ENCODE data around the gene DNAH8.
A peak's percentile ranks its signal among the peaks of the same experiment; 100 is the strongest.

DNAH8 gene

DNA sequence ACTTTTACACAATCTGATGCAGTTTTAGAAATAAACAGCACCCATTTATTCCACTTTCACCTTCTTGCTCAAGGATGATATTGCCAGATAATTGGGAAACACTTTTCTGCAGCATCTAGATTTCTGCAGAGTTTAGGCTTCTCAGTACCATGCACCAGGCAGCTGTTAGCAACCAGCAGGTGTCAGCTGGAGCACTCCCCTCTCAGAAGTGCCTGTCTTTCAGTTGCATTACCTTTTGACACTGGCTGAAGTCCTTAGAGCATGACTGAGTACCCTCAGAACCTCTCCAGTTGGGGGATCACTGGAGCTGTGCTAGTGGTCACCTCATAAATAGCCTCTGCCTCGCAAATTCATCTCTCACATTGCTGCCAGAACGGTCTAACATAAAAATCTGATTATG lies 91.2 kb downstream of the DNAH8 start:
- no peak for DNase-seq
- no peak overlapping the region for H3K27ac ChIP-seq
- in situ Hi-C loops (cut with HindIII; ENCODE audit: low pct_ligation_motif_present, low sequenced_read_pairs) = no loop called here
- no peaks in the 10 kb centered on the region for H3K27me3 ChIP-seq (replicated peaks)
- no peaks in the 10 kb centered on the region for H3K36me3 ChIP-seq (replicated peaks)
- TF ChIP-seq, protein P1, sequence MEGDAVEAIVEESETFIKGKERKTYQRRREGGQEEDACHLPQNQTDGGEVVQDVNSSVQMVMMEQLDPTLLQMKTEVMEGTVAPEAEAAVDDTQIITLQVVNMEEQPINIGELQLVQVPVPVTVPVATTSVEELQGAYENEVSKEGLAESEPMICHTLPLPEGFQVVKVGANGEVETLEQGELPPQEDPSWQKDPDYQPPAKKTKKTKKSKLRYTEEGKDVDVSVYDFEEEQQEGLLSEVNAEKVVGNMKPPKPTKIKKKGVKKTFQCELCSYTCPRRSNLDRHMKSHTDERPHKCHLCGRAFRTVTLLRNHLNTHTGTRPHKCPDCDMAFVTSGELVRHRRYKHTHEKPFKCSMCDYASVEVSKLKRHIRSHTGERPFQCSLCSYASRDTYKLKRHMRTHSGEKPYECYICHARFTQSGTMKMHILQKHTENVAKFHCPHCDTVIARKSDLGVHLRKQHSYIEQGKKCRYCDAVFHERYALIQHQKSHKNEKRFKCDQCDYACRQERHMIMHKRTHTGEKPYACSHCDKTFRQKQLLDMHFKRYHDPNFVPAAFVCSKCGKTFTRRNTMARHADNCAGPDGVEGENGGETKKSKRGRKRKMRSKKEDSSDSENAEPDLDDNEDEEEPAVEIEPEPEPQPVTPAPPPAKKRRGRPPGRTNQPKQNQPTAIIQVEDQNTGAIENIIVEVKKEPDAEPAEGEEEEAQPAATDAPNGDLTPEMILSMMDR (IDR thresholded peaks at IDR 0.05; ENCODE audit: low read depth, low read length, missing control alignments) = no peak
- no peak overlapping the region for H3K4me3 ChIP-seq (ENCODE audit: low read depth, low read length)

DNA sequence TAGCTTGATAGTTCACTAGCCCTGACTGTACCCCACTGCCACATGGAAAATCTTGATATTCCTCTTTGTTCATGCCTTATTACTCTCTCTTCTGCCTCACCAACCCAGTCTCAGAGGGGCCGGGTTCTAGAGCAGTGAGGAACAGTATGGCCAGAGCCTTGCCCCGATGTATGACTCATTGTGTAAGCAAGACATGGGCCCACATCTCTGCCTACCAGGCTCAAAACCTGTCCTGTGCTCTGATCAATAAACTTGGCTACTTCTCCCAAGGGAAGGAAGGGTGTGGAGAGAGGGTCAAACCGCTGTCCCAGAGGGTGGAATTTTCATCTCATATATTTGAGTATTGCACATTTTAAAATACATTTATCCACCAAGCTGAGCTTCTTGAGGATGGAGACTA lies 91.7 kb downstream of the DNAH8 start:
- H3K27ac ChIP-seq = no peak overlapping the region

DNA sequence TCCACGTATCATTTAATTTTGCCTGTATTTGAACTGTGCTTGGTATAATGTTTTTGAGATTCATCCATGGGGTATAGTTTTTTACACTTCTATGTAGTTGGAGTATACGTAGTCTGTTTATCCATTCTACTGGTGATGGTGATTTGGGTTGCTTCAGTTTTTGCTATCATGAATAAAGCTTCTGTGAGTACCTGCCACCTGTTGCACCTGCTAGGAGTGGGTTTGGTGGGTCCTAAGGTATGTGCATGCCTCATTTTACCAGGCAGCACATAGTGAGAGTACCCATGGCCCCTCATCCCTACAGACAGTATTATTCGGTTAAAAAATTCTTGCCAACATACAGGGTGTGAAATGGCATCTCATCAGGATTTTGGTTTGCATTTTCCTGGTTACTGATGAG lies 92.9 kb downstream of the DNAH8 start:
- TF ChIP-seq, protein P1 (IDR thresholded peaks at IDR 0.05; ENCODE audit: low read depth, low read length, missing control alignments) = no peak
- DNase-seq = no peak
- no peaks in the 10 kb centered on the region for H3K27me3 ChIP-seq (replicated peaks)
- in situ Hi-C loops (cut with HindIII; ENCODE audit: low pct_ligation_motif_present, low sequenced_read_pairs) = no loop called here
- no peak overlapping the region for H3K27ac ChIP-seq
- no peak overlapping the region for H3K4me3 ChIP-seq (ENCODE audit: low read depth, low read length)
- H3K36me3 ChIP-seq (replicated peaks) = no peaks in the 10 kb centered on the region

More for the DNA sequence above, 91.7 kb downstream of the DNAH8 start:
- DNase-seq = no peak
- in situ Hi-C loops (cut with HindIII; ENCODE audit: low pct_ligation_motif_present, low sequenced_read_pairs) = no loop called here
- no peak overlapping the region for H3K4me3 ChIP-seq (ENCODE audit: low read depth, low read length)
- TF ChIP-seq, protein P1 (IDR thresholded peaks at IDR 0.05; ENCODE audit: low read depth, low read length, missing control alignments) = no peak
- H3K36me3 ChIP-seq (replicated peaks) = no peaks in the 10 kb centered on the region
- no peaks in the 10 kb centered on the region for H3K27me3 ChIP-seq (replicated peaks)

DNA sequence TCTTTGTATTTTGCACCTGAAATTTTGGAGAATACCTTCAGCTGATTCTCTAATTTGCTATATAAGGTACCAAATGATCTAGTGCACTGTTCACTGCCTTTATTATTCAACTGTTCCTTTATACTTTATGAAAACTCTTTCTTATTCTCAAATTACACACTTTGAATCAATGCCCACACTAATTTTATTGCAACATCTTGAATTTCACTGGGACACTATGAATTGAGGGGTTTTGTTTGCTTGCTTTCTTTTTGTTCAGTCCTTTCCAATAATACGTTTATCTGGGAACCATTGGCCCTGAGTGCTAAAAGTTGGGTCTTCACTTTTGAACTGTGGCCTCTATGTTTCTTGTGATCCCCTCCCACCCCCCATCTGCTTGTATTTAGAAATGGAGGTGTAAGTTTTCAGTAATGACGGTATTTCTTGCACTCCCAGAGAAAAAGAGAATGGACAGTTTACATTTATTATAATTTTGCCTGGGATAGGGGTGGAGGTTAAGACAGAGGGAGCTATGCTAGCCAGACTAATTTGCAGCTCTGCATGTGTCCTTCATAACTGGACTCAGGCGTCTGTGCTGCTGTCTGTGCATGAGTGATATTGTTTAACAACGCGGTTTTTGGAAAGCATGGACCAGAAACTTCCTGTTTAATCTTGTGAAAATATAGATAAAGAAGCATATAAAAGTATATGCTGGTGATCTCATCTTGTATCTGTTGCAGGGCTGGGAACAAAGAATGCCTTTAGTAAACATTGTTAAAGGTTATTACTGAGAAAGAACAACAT lies 98.1 kb downstream of the DNAH8 start:
- H3K27me3 ChIP-seq (replicated peaks) = no peaks in the 10 kb centered on the region
- in situ Hi-C loops (cut with HindIII; ENCODE audit: low pct_ligation_motif_present, low sequenced_read_pairs) = no loop called here
- no peak overlapping the region for H3K4me3 ChIP-seq (ENCODE audit: low read depth, low read length)
- no peaks in the 10 kb centered on the region for H3K36me3 ChIP-seq (replicated peaks)
- no peak overlapping the region for H3K27ac ChIP-seq
- TF ChIP-seq, protein P1 (IDR thresholded peaks at IDR 0.05; ENCODE audit: low read depth, low read length, missing control alignments) = no peak
- peak; percentile 53 for DNase-seq

DNA sequence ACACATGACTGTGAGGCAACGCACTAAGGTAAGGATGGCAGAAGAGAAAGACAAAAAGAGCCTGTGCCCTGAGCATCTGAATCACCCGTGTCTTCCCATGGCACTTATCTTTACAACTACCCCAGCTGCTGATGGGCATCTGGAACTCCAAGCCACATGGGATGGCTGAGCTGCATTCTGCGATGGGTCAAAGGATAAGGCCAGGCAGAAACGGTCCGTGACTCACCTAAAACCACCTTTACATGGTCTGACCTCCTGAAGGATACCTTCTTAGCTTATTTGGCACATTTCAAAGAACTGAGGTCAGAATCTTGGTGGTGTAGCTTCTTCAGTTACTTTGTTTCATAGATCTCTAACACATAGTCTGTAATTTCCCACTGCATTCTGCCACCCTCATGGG lies 99.7 kb downstream of the DNAH8 start:
- Histone ChIP-seq H3K27ac (no peak overlapping the region), H3K4me3 (ENCODE audit: low read depth, low read length) (no peak overlapping the region), H3K27me3 (replicated peaks) (no peaks in the 10 kb centered on the region), H3K36me3 (replicated peaks) (no peaks in the 10 kb centered on the region)
- in situ Hi-C loops (cut with HindIII; ENCODE audit: low pct_ligation_motif_present, low sequenced_read_pairs) = no loop called here
- no peak for DNase-seq
- TF ChIP-seq, protein P1 (IDR thresholded peaks at IDR 0.05; ENCODE audit: low read depth, low read length, missing control alignments) = no peak

DNA sequence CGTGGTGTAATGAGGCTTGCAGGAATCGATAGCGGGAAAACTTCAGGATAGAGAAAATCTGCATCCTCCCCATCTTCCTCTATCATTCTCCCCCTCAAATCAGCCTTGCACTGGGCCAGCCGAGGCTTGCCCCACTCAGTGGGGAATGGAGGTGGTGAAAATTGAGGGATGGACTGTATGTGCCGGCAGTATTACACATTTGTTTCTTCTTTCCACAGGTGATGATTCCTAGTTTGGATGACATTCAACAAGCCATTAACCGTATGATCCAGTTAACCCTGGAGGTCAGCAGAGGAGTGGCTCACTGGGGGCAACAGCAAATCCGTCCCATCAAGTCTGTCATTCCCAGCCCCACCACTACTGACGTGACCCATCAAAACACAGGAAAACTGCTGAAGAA lies 100.1 kb downstream of the DNAH8 start:
- no peak overlapping the region for H3K4me3 ChIP-seq (ENCODE audit: low read depth, low read length)
- H3K27ac ChIP-seq = no peak overlapping the region
- no peaks in the 10 kb centered on the region for H3K36me3 ChIP-seq (replicated peaks)
- no peak for DNase-seq
- in situ Hi-C loops (cut with HindIII; ENCODE audit: low pct_ligation_motif_present, low sequenced_read_pairs) = no loop called here
- TF ChIP-seq, protein P1 (IDR thresholded peaks at IDR 0.05; ENCODE audit: low read depth, low read length, missing control alignments) = no peak
- H3K27me3 ChIP-seq (replicated peaks) = no peaks in the 10 kb centered on the region

Data from brain microvascular endothelial cell (primary cell).